ENCODE results near the gene TDRD10.

- no peak for TF ChIP-seq CTCF (conservative IDR thresholded peaks at IDR 0.05; ENCODE audit: low read depth, low read length)
- no peak for TF ChIP-seq EZH2 (IDR thresholded peaks at IDR 0.05; ENCODE audit: low read length, unreplicated experiment)
Observed at GRCh38 chr1:154481053-154481452, 21.0 kb upstream of the TDRD10 start.
